PFSK-1 (cell line): ENCODE measurements around the gene FLNC.

Experiments used
- SIN3A ChIP-seq: IDR thresholded peaks from 2 replicates; pipeline ENCODE4 v1.6.1; 2012; ENCODE audit warnings: mild to moderate bottlenecking, low read length, moderate library complexity, borderline replicate concordance; ENCODE audit not compliant: insufficient read depth
- TF ChIP-seq, protein P1 (sequence below), 2 experiments: IDR thresholded peaks; 2 replicates each; pipeline versions ENCODE4 v1.6.1 to v1.8.0; 2011 to 2012; ENCODE audit warnings: low read depth in 2 of 2, low read length in 2 of 2, control low read depth in 1 of 2, inconsistent platforms in 1 of 2, mild to moderate bottlenecking in 1 of 2, moderate library complexity in 1 of 2; ENCODE audit not compliant: insufficient read depth in 1 of 2

DNA sequence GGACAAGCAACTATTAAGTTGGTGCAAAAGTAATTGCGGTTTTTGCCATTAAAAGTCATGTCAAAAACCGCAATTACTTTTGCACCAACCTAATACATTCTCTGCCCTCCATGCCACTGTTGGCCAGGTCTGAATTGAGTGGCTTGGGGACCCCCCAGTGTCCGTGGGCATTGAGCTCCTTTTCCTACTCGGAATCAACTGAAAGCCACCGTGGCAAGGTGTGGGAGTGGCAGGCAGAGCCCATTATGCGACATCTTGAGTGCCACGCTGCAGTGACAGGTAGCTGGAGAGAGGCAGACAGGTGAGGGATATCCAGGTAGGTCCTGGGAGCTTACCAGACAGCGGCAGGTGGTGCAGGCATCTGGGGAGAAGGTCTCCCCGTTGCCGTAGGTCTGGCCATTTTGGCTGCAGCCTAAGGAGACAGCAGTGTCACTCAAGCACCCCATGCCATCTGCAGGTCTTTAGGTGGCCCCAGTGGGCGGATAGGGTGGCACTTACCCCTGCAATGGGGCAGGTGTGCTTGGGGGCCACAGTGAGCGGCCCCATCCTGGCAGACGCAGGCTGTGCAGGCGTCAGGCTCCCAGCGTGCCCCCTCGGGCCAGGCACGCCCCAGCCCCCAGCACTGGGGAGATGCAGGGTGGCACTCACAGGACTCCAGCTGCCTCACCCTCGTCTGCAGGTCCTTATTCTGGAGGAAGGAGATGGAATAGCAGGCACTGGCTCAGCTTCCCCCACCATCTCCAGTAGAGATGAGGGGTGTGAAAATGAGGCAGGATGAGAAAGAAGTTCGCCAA lies 76.8 kb downstream of the FLNC start:
- TF ChIP-seq, protein P1, sequence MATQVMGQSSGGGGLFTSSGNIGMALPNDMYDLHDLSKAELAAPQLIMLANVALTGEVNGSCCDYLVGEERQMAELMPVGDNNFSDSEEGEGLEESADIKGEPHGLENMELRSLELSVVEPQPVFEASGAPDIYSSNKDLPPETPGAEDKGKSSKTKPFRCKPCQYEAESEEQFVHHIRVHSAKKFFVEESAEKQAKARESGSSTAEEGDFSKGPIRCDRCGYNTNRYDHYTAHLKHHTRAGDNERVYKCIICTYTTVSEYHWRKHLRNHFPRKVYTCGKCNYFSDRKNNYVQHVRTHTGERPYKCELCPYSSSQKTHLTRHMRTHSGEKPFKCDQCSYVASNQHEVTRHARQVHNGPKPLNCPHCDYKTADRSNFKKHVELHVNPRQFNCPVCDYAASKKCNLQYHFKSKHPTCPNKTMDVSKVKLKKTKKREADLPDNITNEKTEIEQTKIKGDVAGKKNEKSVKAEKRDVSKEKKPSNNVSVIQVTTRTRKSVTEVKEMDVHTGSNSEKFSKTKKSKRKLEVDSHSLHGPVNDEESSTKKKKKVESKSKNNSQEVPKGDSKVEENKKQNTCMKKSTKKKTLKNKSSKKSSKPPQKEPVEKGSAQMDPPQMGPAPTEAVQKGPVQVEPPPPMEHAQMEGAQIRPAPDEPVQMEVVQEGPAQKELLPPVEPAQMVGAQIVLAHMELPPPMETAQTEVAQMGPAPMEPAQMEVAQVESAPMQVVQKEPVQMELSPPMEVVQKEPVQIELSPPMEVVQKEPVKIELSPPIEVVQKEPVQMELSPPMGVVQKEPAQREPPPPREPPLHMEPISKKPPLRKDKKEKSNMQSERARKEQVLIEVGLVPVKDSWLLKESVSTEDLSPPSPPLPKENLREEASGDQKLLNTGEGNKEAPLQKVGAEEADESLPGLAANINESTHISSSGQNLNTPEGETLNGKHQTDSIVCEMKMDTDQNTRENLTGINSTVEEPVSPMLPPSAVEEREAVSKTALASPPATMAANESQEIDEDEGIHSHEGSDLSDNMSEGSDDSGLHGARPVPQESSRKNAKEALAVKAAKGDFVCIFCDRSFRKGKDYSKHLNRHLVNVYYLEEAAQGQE (IDR thresholded peaks at IDR 0.05; ENCODE audit: insufficient read depth in 1 of 2, low read depth in 2 of 2, low read length in 2 of 2): no peak
- TF ChIP-seq SIN3A: no peak
